ENCODE measurements around the gene AP1S2.

The AP1S2 gene

GRCh38 chrX:15804563-15804962, 50.0 kb downstream of the AP1S2 start:
- DNase-seq = no peak

DNA sequence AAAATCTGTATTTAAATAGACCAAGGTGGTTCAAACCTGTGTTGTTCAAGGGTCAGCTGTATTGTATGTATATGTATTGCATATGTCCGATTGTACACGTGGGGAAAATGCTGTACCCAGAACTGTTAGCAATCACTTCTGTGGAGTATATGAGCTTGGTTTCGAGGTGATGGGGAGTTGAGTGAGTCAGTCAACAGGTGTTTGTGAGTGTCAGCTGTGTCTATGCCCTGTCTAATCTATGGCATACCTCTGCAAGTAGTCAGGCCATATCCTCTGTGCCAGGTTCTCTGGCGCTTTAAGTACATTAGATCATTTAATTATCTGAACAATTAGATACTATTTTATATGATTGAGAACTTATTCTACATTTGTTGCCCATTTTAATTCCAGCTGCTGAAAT, 56.9 kb downstream of the AP1S2 start:
- no peak for DNase-seq

GRCh38 chrX:15790769-15791290, 63.8 kb downstream of the AP1S2 start:
- DNase-seq = no peak

- peak; percentile 92 for DNase-seq
These were observed 64.4 kb downstream of the AP1S2 start, which contains the start of gene ZRSR2 for GRCh38 chrX:15789979-15790768. Gene ZRSR2, plus strand, starts transcription at chrX:15790484. Its CDS starts 12 bp downstream, at chrX:15790496.

- DNase-seq = no peak
These were observed 67.7 kb downstream of the AP1S2 start for GRCh38 chrX:15786915-15787314.

GRCh38 chrX:15785176-15785750, 69.3 kb downstream of the AP1S2 start:
- no peak for DNase-seq

DNA sequence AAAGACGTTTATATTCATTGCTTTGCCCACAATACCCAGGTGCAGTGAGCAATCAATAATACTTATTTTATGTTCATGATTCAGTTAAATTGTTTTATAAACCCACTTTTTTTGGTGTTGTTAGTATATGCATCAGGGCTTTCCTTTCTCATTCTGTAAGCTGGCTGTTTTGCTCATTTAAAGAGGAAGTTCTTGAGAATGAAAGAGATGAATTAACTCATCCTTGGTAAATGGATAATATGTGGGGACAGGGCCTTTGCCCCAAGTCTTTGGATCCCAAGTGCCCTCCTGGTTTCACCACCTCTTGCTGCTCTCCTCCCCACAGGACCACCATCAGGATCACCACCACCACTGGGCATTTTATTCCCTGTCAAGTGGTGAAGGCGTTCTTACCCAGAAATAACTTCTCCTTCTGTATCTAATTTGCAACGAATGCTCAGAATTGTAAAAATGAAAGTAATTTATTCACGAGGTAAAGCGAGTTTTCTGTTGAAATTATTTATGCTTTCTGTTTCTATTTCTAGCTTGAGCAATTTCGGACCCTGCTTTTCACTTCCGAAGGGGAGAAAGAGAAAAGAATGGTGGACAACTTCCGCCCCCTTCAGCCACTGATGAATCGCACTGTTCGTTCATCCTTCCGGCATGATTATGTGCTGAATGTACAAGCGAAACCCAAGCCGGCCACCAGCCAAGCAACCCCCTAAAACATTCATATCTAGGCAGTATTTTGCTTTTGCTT, 72.5 kb downstream of the AP1S2 start:
- peak; percentile 25 for DNase-seq

Measured in CD4-positive, alpha-beta T cell treated with Interleukin-15 for 1 hour (primary cell).